H1 (cell line): ENCODE data around the gene PRDM4. TPM values are rescaled to one million over a fixed set of nuclear protein-coding genes. Genes with fewer than 3 reads are reported as not detected.

Source experiments
- CTCF ChIA-PET: fragments of 300-600 bp; sonication (Branson Sonifier 250); formaldehyde crosslinking; loops from one replicate; lab custom pipeline; 2021; ENCODE audit not compliant: partially characterized antibody; lab: Charles Lee
- POLR2A ChIA-PET: fragments of 300-600 bp; sonication (Branson Sonifier 250); formaldehyde crosslinking; loops from one replicate; lab custom pipeline; 2021; ENCODE audit warnings: inconsistent platforms; ENCODE audit not compliant: partially characterized antibody; lab: Charles Lee
- DNase-seq, 2 experiments: peaks; one replicate each; pipeline versions ENCODE4 v3.0.0 to v3.0.0-alpha.2; 2010 to 2022; ENCODE audit warnings: low spot score in 2 of 2, low read depth in 1 of 2, mixed read lengths in 1 of 2
- FAIRE-seq: peaks from 2 replicates; lab custom pipeline; 2011; peaks lifted over from hg19 to GRCh38; lab: Jason Lieb, UNC
- H2AFZ ChIP-seq: 2 replicates; pipeline ENCODE4 v1.8.1; 2012; ENCODE audit warnings: low read length, inconsistent platforms
- H2AK5ac ChIP-seq: 2 replicates; pipeline ENCODE4 v1.6.1; 2013; ENCODE audit warnings: low read depth, low read length
- H2BK120ac ChIP-seq: replicated peaks from 2 replicates; pipeline ENCODE3; 2013; ENCODE audit warnings: low read depth, low read length, inconsistent platforms
- H2BK12ac ChIP-seq: 2 replicates; pipeline ENCODE4 v1.6.1; 2013; ENCODE audit warnings: low read depth, low read length
- H2BK15ac ChIP-seq: 2 replicates; pipeline ENCODE4 v1.6.1; 2013; ENCODE audit warnings: low read length
- H2BK20ac ChIP-seq: 2 replicates; pipeline ENCODE4 v1.6.1; 2013; ENCODE audit warnings: low read length
- H2BK5ac ChIP-seq: 2 replicates; pipeline ENCODE4 v1.6.1; 2013; ENCODE audit warnings: low read depth, low read length
- H3K14ac ChIP-seq: 2 replicates; pipeline ENCODE4 v1.6.1; 2013; ENCODE audit warnings: inconsistent platforms; ENCODE audit not compliant: insufficient read length
- H3K18ac ChIP-seq: 2 replicates; pipeline ENCODE4 v1.6.1; 2013; ENCODE audit warnings: low read length; ENCODE audit errors: extremely low read depth
- H3K23ac ChIP-seq: 2 replicates; pipeline ENCODE4 v1.6.1; 2013; ENCODE audit warnings: inconsistent platforms; ENCODE audit not compliant: insufficient read length
- H3K23me2 ChIP-seq: 2 replicates; pipeline ENCODE4 v1.6.1; 2013; ENCODE audit warnings: low read depth, low read length
- H3K27ac ChIP-seq: 2 replicates; pipeline ENCODE4 v1.6.1; 2011; ENCODE audit warnings: low read depth, low read length, inconsistent platforms
- H3K27me3 ChIP-seq, 4 experiments: replicated peaks in 1 of 4; 1 replicate in 1 of 4; 2 replicates in 3 of 4; pipeline versions ENCODE4 v1.6.1 to v1.8.1; 2011 to 2013; ENCODE audit warnings: low read length in 3 of 4, mild to moderate bottlenecking in 3 of 4, inconsistent platforms in 2 of 4, mixed read lengths in 2 of 4, moderate library complexity in 1 of 4; ENCODE audit not compliant: control insufficient read depth in 3 of 4, insufficient read depth in 3 of 4; ENCODE audit errors: extremely low read depth in 1 of 4
- H3K36me3 ChIP-seq, 4 experiments: 2 replicates each; pipeline versions ENCODE4 v1.6.1 to v1.8.1; 2011 to 2013; ENCODE audit warnings: mild to moderate bottlenecking in 4 of 4, low read length in 3 of 4, moderate library complexity in 2 of 4, control low read depth in 1 of 4, inconsistent platforms in 1 of 4; ENCODE audit not compliant: insufficient read depth in 4 of 4, control insufficient read depth in 2 of 4
- H3K4ac ChIP-seq: replicated peaks from 2 replicates; pipeline ENCODE3; 2013; ENCODE audit warnings: low read length, low read depth, mixed read lengths, inconsistent platforms; ENCODE audit not compliant: insufficient read length
- H3K4me1 ChIP-seq, 4 experiments: replicated peaks in 1 of 4; 1 replicate in 1 of 4; 2 replicates in 3 of 4; pipeline versions ENCODE4 v1.6.1 to v1.8.1; 2011 to 2013; ENCODE audit warnings: low read length in 3 of 4, inconsistent platforms in 2 of 4, mixed read lengths in 1 of 4; ENCODE audit not compliant: insufficient read depth in 4 of 4, control insufficient read depth in 3 of 4
- H3K4me2 ChIP-seq, 2 experiments: 2 replicates each; pipeline versions ENCODE4 v1.6.1 to v1.8.1; 2011 to 2013; ENCODE audit warnings: low read depth in 2 of 2, low read length in 2 of 2, control low read depth in 1 of 2, inconsistent platforms in 1 of 2, mild to moderate bottlenecking in 1 of 2; ENCODE audit not compliant: insufficient read depth in 1 of 2
- H3K4me3 ChIP-seq, 4 experiments: fragments of 200-600, 300-600 bp in 1 of 4; sonication (generic), shearing (Covaris generic), sonication (Bioruptor Twin) in 1 of 4; 2 replicates each; pipeline versions ENCODE4 v1.5.1 to v1.8.1; 2011 to 2016; ENCODE audit warnings: low read length in 4 of 4, low read depth in 3 of 4, control low read depth in 2 of 4, inconsistent platforms in 2 of 4, mild to moderate bottlenecking in 2 of 4, mixed read lengths in 1 of 4, moderate library complexity in 1 of 4; ENCODE audit not compliant: insufficient read depth in 2 of 4; ENCODE audit errors: extremely low read depth in 1 of 4
- H3K56ac ChIP-seq: replicated peaks from 2 replicates; pipeline ENCODE3; 2013; ENCODE audit warnings: low read depth, mild to moderate bottlenecking, mixed read lengths, low read length, inconsistent platforms; ENCODE audit not compliant: insufficient read length
- H3K79me1 ChIP-seq: 2 replicates; pipeline ENCODE4 v1.6.1; 2013; ENCODE audit warnings: low read depth, low read length, control low read depth
- H3K79me2 ChIP-seq, 2 experiments: 2 replicates each; pipeline versions ENCODE4 v1.6.1 to v1.8.1; 2012 to 2013; ENCODE audit warnings: low read length in 2 of 2, mild to moderate bottlenecking in 2 of 2, inconsistent platforms in 1 of 2; ENCODE audit not compliant: insufficient read depth in 2 of 2, control insufficient read depth in 1 of 2
- H3K9ac ChIP-seq, 4 experiments: replicated peaks in 1 of 4; 1 replicate in 1 of 4; 2 replicates in 3 of 4; pipeline versions ENCODE4 v1.6.1 to v1.8.1; 2011 to 2013; ENCODE audit warnings: low read depth in 3 of 4, low read length in 3 of 4, control low read depth in 2 of 4, mild to moderate bottlenecking in 2 of 4, moderate library complexity in 2 of 4, inconsistent platforms in 1 of 4; ENCODE audit errors: extremely low read depth in 1 of 4
- H3K9me3 ChIP-seq, 2 experiments: 2 replicates each; pipeline versions ENCODE4 v1.6.1 to v1.8.1; 2012 to 2013; ENCODE audit warnings: mild to moderate bottlenecking in 2 of 2, moderate library complexity in 2 of 2, control low read depth in 1 of 2, inconsistent platforms in 1 of 2, low read depth in 1 of 2, low read length in 1 of 2, mixed read lengths in 1 of 2; ENCODE audit not compliant: insufficient read depth in 2 of 2
- H4K20me1 ChIP-seq, 2 experiments: replicated peaks in 1 of 2; 2 replicates each; pipeline versions ENCODE3 to v1.8.1; 2011 to 2013; ENCODE audit warnings: inconsistent platforms in 2 of 2, low read length in 2 of 2, mild to moderate bottlenecking in 1 of 2; ENCODE audit not compliant: insufficient read depth in 2 of 2, control insufficient read depth in 1 of 2
- H4K5ac ChIP-seq: 2 replicates; pipeline ENCODE4 v1.6.1; 2013; ENCODE audit warnings: low read length, low read depth, mixed read lengths, inconsistent platforms; ENCODE audit not compliant: insufficient read length
- H4K8ac ChIP-seq: 2 replicates; pipeline ENCODE4 v1.8.0; 2013; ENCODE audit warnings: mild to moderate bottlenecking, moderate library complexity, low read length, inconsistent platforms; ENCODE audit not compliant: insufficient read depth; ENCODE audit errors: extremely low read depth
- H4K91ac ChIP-seq: replicated peaks from 2 replicates; pipeline ENCODE3; 2013; ENCODE audit warnings: low read length, mixed read lengths, inconsistent platforms; ENCODE audit not compliant: insufficient read length
- BRCA1 ChIP-seq: IDR thresholded peaks from 2 replicates; pipeline ENCODE4 v1.6.1; 2012; ENCODE audit warnings: low read depth, low read length, improper control_type of control experiment
- EP300 ChIP-seq, 2 experiments: IDR thresholded peaks; 1 replicate in 1 of 2; 2 replicates in 1 of 2; pipeline ENCODE4 v1.6.1; 2011 to 2012; ENCODE audit warnings: low read depth in 2 of 2, low read length in 2 of 2, mild to moderate bottlenecking in 2 of 2, borderline replicate concordance in 1 of 2, inconsistent platforms in 1 of 2, moderate library complexity in 1 of 2
- FOSL1 ChIP-seq: IDR thresholded peaks from 2 replicates; pipeline ENCODE4 v1.6.1; 2011; ENCODE audit warnings: mild to moderate bottlenecking, low read depth, low read length, moderate library complexity; ENCODE audit not compliant: insufficient read depth
- GTF2F1 ChIP-seq: IDR thresholded peaks from 2 replicates; pipeline ENCODE4 v1.6.1; 2012; ENCODE audit warnings: low read depth, low read length, improper control_type of control experiment, borderline replicate concordance
- HDAC2 ChIP-seq, 2 experiments: fragments of 300-600 bp in 1 of 2; sonication (generic) in 1 of 2; IDR thresholded peaks; 2 replicates each; pipeline ENCODE4 v1.6.1; 2011 to 2012; ENCODE audit warnings: low read depth in 2 of 2, low read length in 2 of 2, mild to moderate bottlenecking in 2 of 2, moderate library complexity in 2 of 2, borderline replicate concordance in 1 of 2, inconsistent platforms in 1 of 2
- JUN ChIP-seq: IDR thresholded peaks from 2 replicates; pipeline ENCODE4 v1.6.1; 2011; ENCODE audit warnings: low read depth, mild to moderate bottlenecking, improper control_type of control experiment, low read length
- MAFK ChIP-seq: IDR thresholded peaks from 2 replicates; pipeline ENCODE4 v1.6.1; 2012; ENCODE audit warnings: low read depth, mild to moderate bottlenecking, improper control_type of control experiment, low read length
- POU5F1 ChIP-seq: IDR thresholded peaks from 2 replicates; pipeline ENCODE4 v1.6.1; 2011; ENCODE audit warnings: low read depth, mild to moderate bottlenecking, low read length, moderate library complexity
- RNF2 ChIP-seq: fragments of 200-900, 300-1000 bp; sonication (generic); IDR thresholded peaks from 2 replicates; pipeline ENCODE4 v1.7.1; 2016; ENCODE audit warnings: borderline replicate concordance, low read depth, mild to moderate bottlenecking, antibody characterized with exemption, low read length; ENCODE audit not compliant: poor library complexity, severe bottlenecking; ENCODE audit errors: missing control alignments
- SIRT6 ChIP-seq: IDR thresholded peaks from one replicate; pipeline ENCODE4 v1.7.1; 2012; ENCODE audit warnings: low read length, inconsistent platforms
- SP4 ChIP-seq: IDR thresholded peaks from 2 replicates; pipeline ENCODE4 v1.6.1; 2012; ENCODE audit warnings: low read length, inconsistent platforms
- SRF ChIP-seq: IDR thresholded peaks from 2 replicates; pipeline ENCODE4 v1.6.1; 2011; ENCODE audit warnings: mild to moderate bottlenecking, low read depth, low read length, moderate library complexity
- TEAD4 ChIP-seq: IDR thresholded peaks from 2 replicates; pipeline ENCODE4 v1.6.1; 2012; ENCODE audit warnings: low read depth, low read length, inconsistent platforms, mixed read lengths
- WGBS, 2 experiments: shearing (Covaris generic) in 1 of 2; methylation state at CpG; one replicate each; pipeline versions ENCODE4 v1.1.6 to v1.1.7; 2013 to 2015; ENCODE audit warnings: low lambda C conversion rate in 2 of 2, mixed read lengths in 2 of 2, inconsistent platforms in 1 of 2, low coverage in 1 of 2, missing lambda C conversion rate in 1 of 2; ENCODE audit not compliant: insufficient replicate concordance in 2 of 2, insufficient coverage in 1 of 2, insufficient read length in 1 of 2; ENCODE audit errors: extremely low coverage in 1 of 2, missing lambda C conversion rate in 1 of 2; 5-methylcytosine and 5-hydroxymethylcytosine counted together
- polyA plus RNA-seq, 7 experiments: library from polyadenylated mRNA; depleted of rRNA in 3 of 7; stranded (reverse) in 5 of 7; unstranded in 2 of 7; fragments of >200 nt in 5 of 7; fragments of 200-250 nt in 2 of 7; gene quantifications; 1 replicate in 5 of 7; 2 replicates in 1 of 7; 4 replicates in 1 of 7; pipeline versions ENCODE4 v1.2.1 to v1.2.3, GENCODE V29; 2011 to 2013; ENCODE audit warnings: missing spikeins in 2 of 7, mixed read lengths in 2 of 7
- total RNA-seq: library from RNA; stranded (reverse); fragmentation: NEBNext Ultra II Directional; extraction: Animal tissue kit (Norgen Biotek cat#: 25700); gene quantifications from 2 replicates; pipeline ENCODE4 v1.2.1, GENCODE V29; 2021

PRDM4 gene
- total and polyA plus RNA-seq, 2 of the 8 experiments (the other 6 are each of a cell fraction or from before 2014, with no cell fraction given) = 10.1 to 17.5 TPM

- DNase-seq = no peak
- ChIA-PET CTCF (interaction anchor here (0.8 to 1.1 kb wide), 2 partner anchors 13 to 78 kb away, joined by 3 read pairs; no protein-coding TSS in a partner anchor), POLR2A (no interaction called here)
- no peak overlapping the region for H2BK15ac ChIP-seq
- H3K79me1 ChIP-seq = no peaks in the 10 kb centered on the region
- no peak overlapping the region for H2AFZ ChIP-seq
- no peak overlapping the region for H3K23ac ChIP-seq
- TF ChIP-seq JUN = no peak
- TF ChIP-seq SRF = no peak
- no peak for TF ChIP-seq MAFK
- TF ChIP-seq EP300 (IDR thresholded peaks at IDR 0.05; ENCODE audit: borderline replicate concordance in 1 of 2, low read depth in 2 of 2, low read length in 2 of 2) = no peak
- TF ChIP-seq BRCA1 = no peak
- no peak for TF ChIP-seq GTF2F1
- no peak for TF ChIP-seq FOSL1
- TF ChIP-seq POU5F1 = no peak
- no peak for TF ChIP-seq HDAC2 (IDR thresholded peaks at IDR 0.05; ENCODE audit: borderline replicate concordance in 1 of 2, low read depth in 2 of 2, low read length in 2 of 2)
- TF ChIP-seq RNF2 = no peak
- no peak for TF ChIP-seq TEAD4
- no peak for TF ChIP-seq SIRT6
- TF ChIP-seq SP4 = no peak
- no peak overlapping the region for H3K9ac ChIP-seq
- no peak overlapping the region for H2BK12ac ChIP-seq
- H4K91ac ChIP-seq = no peak overlapping the region
- no peak overlapping the region; the same call in 1 of the 2 replicates for H4K8ac ChIP-seq
- no peak overlapping the region for H3K56ac ChIP-seq
- H3K9me3 ChIP-seq = no peaks in the 10 kb centered on the region
- no peaks in the 10 kb centered on the region for H3K4me1 ChIP-seq
- no peak overlapping the region for H3K14ac ChIP-seq
- no peaks in the 10 kb centered on the region for H3K27me3 ChIP-seq
- no peaks in the 10 kb centered on the region; the same call in 1 of the 2 replicates for H3K23me2 ChIP-seq
- no peaks in the 10 kb centered on the region for H3K79me2 ChIP-seq
- no peak overlapping the region for H3K4ac ChIP-seq
- no peaks in the 10 kb centered on the region for H3K36me3 ChIP-seq
- H3K4me3 ChIP-seq = no peak overlapping the region
- no peak overlapping the region for H3K4me2 ChIP-seq
- no peak overlapping the region for H3K27ac ChIP-seq
- H4K20me1 ChIP-seq = no peaks in the 10 kb centered on the region
- no peak overlapping the region for H2BK120ac ChIP-seq
- 69% methylated on average over 3 of the region's 3 CpGs; no CpG with 5 or more reads in 1 of the 2 experiments for WGBS, 2 experiments
- H2BK5ac ChIP-seq = no peak overlapping the region
- no peak for FAIRE-seq
- H4K5ac ChIP-seq = no peak overlapping the region
- no peak overlapping the region for H3K18ac ChIP-seq
- H2BK20ac ChIP-seq = no peak overlapping the region
- no peak overlapping the region for H2AK5ac ChIP-seq
Measured at GRCh38 chr12:107807471-107808150, 46.7 kb upstream of the PRDM4 start.
